Spinal cord (tissue), 10 donors: ENCODE data around the gene AK9. TPM values are rescaled to one million over a fixed set of nuclear protein-coding genes. Genes with fewer than 3 reads are reported as not detected.

Experiments
- DNase-seq, 6 donors: peaks; one replicate each; pipeline versions ENCODE4 v3.0.0 to v3.0.0-alpha.2; 2013 to 2015; ENCODE audit warnings: low spot score in 6 of 6, low read depth in 4 of 6
- H3K27ac ChIP-seq: one replicate; pipeline ENCODE4 v1.5.1; 2013; ENCODE audit warnings: low read depth, low read length, control low read depth
- H3K27me3 ChIP-seq: one replicate; pipeline ENCODE4 v1.6.1; 2013; ENCODE audit warnings: low read length; ENCODE audit not compliant: control insufficient read depth, insufficient read depth
- H3K36me3 ChIP-seq: one replicate; pipeline ENCODE4 v1.6.1; 2013; ENCODE audit warnings: low read length; ENCODE audit not compliant: control insufficient read depth, insufficient read depth
- H3K4me1 ChIP-seq: one replicate; pipeline ENCODE4 v1.6.1; 2013; ENCODE audit warnings: low read length; ENCODE audit not compliant: control insufficient read depth, insufficient read depth
- H3K4me3 ChIP-seq: one replicate; pipeline ENCODE4 v1.5.1; 2013; ENCODE audit warnings: low read depth, low read length, control low read depth
- H3K9me3 ChIP-seq: one replicate; pipeline ENCODE4 v1.6.1; 2013; ENCODE audit warnings: low read length; ENCODE audit not compliant: control insufficient read depth, insufficient read depth
- WGBS: methylation state at CpG from one replicate; pipeline ENCODE4 v1.1.5; 2013; ENCODE audit warnings: missing lambda C conversion rate; ENCODE audit not compliant: insufficient coverage; 5-methylcytosine and 5-hydroxymethylcytosine counted together
- polyA plus RNA-seq, 2 donors: library from polyadenylated mRNA; unstranded; fragments of 120-200 nt; gene quantifications; one replicate each; pipeline ENCODE4 v1.2.1, GENCODE V29; 2013; ENCODE audit not compliant: insufficient read length in 2 of 2
- total RNA-seq, 2 donors: library from RNA; depleted of rRNA in 1 of 2; stranded (reverse); fragments of 120-200 nt in 1 of 2; fragments of >200 nt in 1 of 2; gene quantifications; one replicate each; pipeline versions ENCODE4 v1.2.3 to v1.2.4, GENCODE V29; 2013 to 2014
- donor health status: healthy.

The AK9 gene
- total and polyA plus RNA-seq, 4 donors, result 15.0 to 33.3 (median 20.9) TPM

- no peak overlapping the region for H3K4me3 ChIP-seq
- no peak for DNase-seq
- H3K36me3 ChIP-seq, result peaks cover 5% of the 10 kb centered on the region
- no peak overlapping the region for H3K27ac ChIP-seq
- no peaks in the 10 kb centered on the region for H3K9me3 ChIP-seq
- peaks cover 33% of the 10 kb centered on the region for H3K4me1 ChIP-seq
- H3K27me3 ChIP-seq, result no peaks in the 10 kb centered on the region
- 80% methylated on average over 2 of the region's 5 CpGs for WGBS
Observed at GRCh38 chr6:109458774-109459531, 232.0 kb downstream of the AK9 start.

GRCh38 chr6:109457562-109457996 lies 233.4 kb downstream of the AK9 start:
- Histone ChIP-seq H3K4me1 (peaks cover 39% of the 10 kb centered on the region), H3K27ac (no peak overlapping the region), H3K4me3 (no peak overlapping the region), H3K36me3 (peaks cover 15% of the 10 kb centered on the region), H3K9me3 (no peaks in the 10 kb centered on the region), H3K27me3 (no peaks in the 10 kb centered on the region)
- no peak for DNase-seq
- 65% methylated on average over 4 of the region's 6 CpGs for WGBS

GRCh38 chr6:109456710-109457561 lies 234.1 kb downstream of the AK9 start:
- H3K9me3 ChIP-seq, result no peaks in the 10 kb centered on the region
- H3K4me3 ChIP-seq, result peak overlapping the region; percentile 81
- H3K36me3 ChIP-seq, result peaks cover 20% of the 10 kb centered on the region
- 48% methylated on average over 14 of the region's 16 CpGs for WGBS
- no peak overlapping the region for H3K27ac ChIP-seq
- H3K4me1 ChIP-seq, result peaks cover 39% of the 10 kb centered on the region
- DNase-seq, result peak in 1 of 6 donors; percentile 44
- no peaks in the 10 kb centered on the region for H3K27me3 ChIP-seq

GRCh38 chr6:109456111-109456583 lies 234.9 kb downstream of the AK9 start:
- Histone ChIP-seq H3K4me1 (peaks cover 43% of the 10 kb centered on the region), H3K27me3 (no peaks in the 10 kb centered on the region), H3K36me3 (peaks cover 27% of the 10 kb centered on the region), H3K9me3 (no peaks in the 10 kb centered on the region), H3K4me3 (peak overlapping the region; percentile 81), H3K27ac (no peak overlapping the region)
- DNase-seq, result no peak
- WGBS, result 5% methylated on average over 38 of the region's 38 CpGs

- Histone ChIP-seq H3K27ac (peak within 1 kb of the TSS; percentile 80), H3K4me3 (peak within 1 kb of the TSS; percentile 81), H3K9me3 (no peaks in the 10 kb centered on the region), H3K27me3 (no peaks in the 10 kb centered on the region), H3K36me3 (peaks cover 27% of the 10 kb centered on the region), H3K4me1 (peaks cover 43% of the 10 kb centered on the region)
- 0% methylated on average over 61 of the region's 70 CpGs for WGBS
- DNase-seq, result peak in 2 of 6 donors; percentile 87
Observed at GRCh38 chr6:109455437-109456110, 235.4 kb downstream of the AK9 start, which contains the start of gene MICAL1. Gene MICAL1, minus strand, starts transcription at chr6:109455772. Its CDS starts 1,576 bp downstream, at chr6:109454196.

- no peaks in the 10 kb centered on the region for H3K27me3 ChIP-seq
- WGBS, result 5% methylated on average over 38 of the region's 48 CpGs
- peak in 2 of 6 donors; percentile 64 to 68 for DNase-seq
Observed at GRCh38 chr6:109454496-109455436, 236.2 kb downstream of the AK9 start.

GRCh38 chr6:109453594-109454495 lies 237.2 kb downstream of the AK9 start:
- Histone ChIP-seq H3K4me1 (peaks cover 43% of the 10 kb centered on the region), H3K4me3 (peak overlapping the region; percentile 81), H3K9me3 (no peaks in the 10 kb centered on the region), H3K36me3 (peaks cover 43% of the 10 kb centered on the region), H3K27me3 (no peaks in the 10 kb centered on the region), H3K27ac (peak overlapping the region; percentile 40)
- WGBS, result 90% methylated on average over 26 of the region's 27 CpGs
- DNase-seq, result peak in 2 of 6 donors; percentile 40 to 68

More at GRCh38 chr6:109454496-109455436, 236.2 kb downstream of the AK9 start:
- Histone ChIP-seq H3K9me3 (no peaks in the 10 kb centered on the region), H3K4me3 (peak overlapping the region; percentile 81), H3K36me3 (peaks cover 34% of the 10 kb centered on the region), H3K4me1 (peaks cover 43% of the 10 kb centered on the region), H3K27ac (peak overlapping the region; percentile 80)

GRCh38 chr6:109453156-109453555 lies 237.8 kb downstream of the AK9 start:
- peaks cover 49% of the 10 kb centered on the region for H3K36me3 ChIP-seq

More at GRCh38 chr6:109453156-109453555, 237.8 kb downstream of the AK9 start:
- Histone ChIP-seq H3K9me3 (no peaks in the 10 kb centered on the region), H3K27ac (no peak overlapping the region), H3K27me3 (no peaks in the 10 kb centered on the region), H3K4me1 (peaks cover 43% of the 10 kb centered on the region), H3K4me3 (no peak overlapping the region)
- WGBS, result 93% methylated on average over 2 of the region's 2 CpGs
- no peak for DNase-seq
